COLO668 (cell line): ENCODE data around the gene VSIG8.

Experiments used
- DNase-seq: peaks from one replicate; lab custom pipeline; 2025; ENCODE audit not compliant: unreplicated experiment; lab: John Stamatoyannopoulos, UW

VSIG8 gene

GRCh38 chr1:159831412-159832141 is 30.9 kb downstream of the VSIG8 start:
- no peak for DNase-seq

- no peak for DNase-seq
These were observed 31.7 kb downstream of the VSIG8 start for GRCh38 chr1:159830722-159831121.

- DNase-seq = no peak
These were observed 32.5 kb downstream of the VSIG8 start for GRCh38 chr1:159829822-159830465.

GRCh38 chr1:159829273-159829634 is 33.2 kb downstream of the VSIG8 start:
- DNase-seq = peak; percentile 49

GRCh38 chr1:159828581-159829272 is 33.7 kb downstream of the VSIG8 start:
- no peak for DNase-seq

- DNase-seq = no peak
These were observed 34.3 kb downstream of the VSIG8 start for GRCh38 chr1:159828176-159828575.

- no peak for DNase-seq
These were observed 34.9 kb downstream of the VSIG8 start for GRCh38 chr1:159827549-159827948.

- DNase-seq = no peak
These were observed 35.4 kb downstream of the VSIG8 start for GRCh38 chr1:159827102-159827490.

GRCh38 chr1:159826441-159827101 is 35.9 kb downstream of the VSIG8 start, which contains the start of gene SLAMF8:
Gene SLAMF8 (plus strand): TSS chr1:159826873. CDS start chr1:159826899, 26 bp downstream.
- DNase-seq = no peak

GRCh38 chr1:159825564-159825963 is 36.9 kb downstream of the VSIG8 start:
- DNase-seq = no peak

- DNase-seq = peak; percentile 61
These were observed 39.1 kb downstream of the VSIG8 start for GRCh38 chr1:159823406-159823805.

- DNase-seq = no peak
These were observed 41.1 kb downstream of the VSIG8 start for GRCh38 chr1:159821171-159821867.

GRCh38 chr1:159817276-159818041 is 45.0 kb downstream of the VSIG8 start:
- DNase-seq = peak; percentile 74

- DNase-seq = no peak
These were observed 46.5 kb downstream of the VSIG8 start for GRCh38 chr1:159815926-159816325.

GRCh38 chr1:159804924-159805323 is 57.5 kb downstream of the VSIG8 start:
- no peak for DNase-seq
